ENCODE results near the gene BRME1. TPM values are rescaled to one million over a fixed set of nuclear protein-coding genes. Genes with fewer than 3 reads are reported as not detected.

Gene BRME1
- total and polyA plus RNA-seq, 2 of the 13 experiments (the other 11 are each of a cell fraction or from before 2014, with no cell fraction given), result 0.74 to 1.5 TPM

GRCh38 chr19:13849991-13850909, 55.7 kb downstream of the BRME1 start (continued):
- TF ChIP-seq ZNF205 (CRISPR knock-in tag; IDR thresholded peaks at IDR 0.05) (no peak), ZBTB7B (CRISPR knock-in tag; IDR thresholded peaks at IDR 0.05) (no peak), ZNF766 (CRISPR knock-in tag; IDR thresholded peaks at IDR 0.05; ENCODE audit: borderline replicate concordance) (no peak), NFATC3 (CRISPR knock-in tag; IDR thresholded peaks at IDR 0.05) (no peak), RFXANK (CRISPR knock-in tag; IDR thresholded peaks at IDR 0.05) (no peak), MED8 (CRISPR knock-in tag; IDR thresholded peaks at IDR 0.05; ENCODE audit: insufficient replicate concordance) (no peak), ZBTB20 (CRISPR knock-in tag; IDR thresholded peaks at IDR 0.05; ENCODE audit: borderline replicate concordance, low read depth) (no peak), ZNF317 (CRISPR knock-in tag; IDR thresholded peaks at IDR 0.05) (no peak), ZNF556 (CRISPR knock-in tag; IDR thresholded peaks at IDR 0.05; ENCODE audit: borderline replicate concordance) (no peak), SNAPC4 (CRISPR knock-in tag; IDR thresholded peaks at IDR 0.05) (no peak), THAP11 (CRISPR knock-in tag; IDR thresholded peaks at IDR 0.05) (peak; percentile 10; the same call in 1 of the 2 replicates), ZBTB33 (CRISPR knock-in tag; IDR thresholded peaks at IDR 0.05) (peak; percentile 22; the same call in 1 of the 2 replicates), TOE1 (CRISPR knock-in tag; IDR thresholded peaks at IDR 0.05) (no peak), ZNF616 (CRISPR knock-in tag; IDR thresholded peaks at IDR 0.05; ENCODE audit: low read depth) (no peak), ZNF777 (CRISPR knock-in tag; IDR thresholded peaks at IDR 0.05) (no peak), ZNF34 (CRISPR knock-in tag; IDR thresholded peaks at IDR 0.05; ENCODE audit: borderline replicate concordance) (no peak), ZNF441 (CRISPR knock-in tag; IDR thresholded peaks at IDR 0.05; ENCODE audit: borderline replicate concordance) (no peak), PLRG1 (conservative IDR thresholded peaks at IDR 0.05) (no peak), HNRNPUL1 (IDR thresholded peaks at IDR 0.05; ENCODE audit: low read depth, low read length) (no peak), FOXJ3 (CRISPR knock-in tag; IDR thresholded peaks at IDR 0.05; ENCODE audit: borderline replicate concordance) (no peak), KLF12 (CRISPR knock-in tag; IDR thresholded peaks at IDR 0.05; ENCODE audit: borderline replicate concordance) (no peak), PREB (CRISPR knock-in tag; IDR thresholded peaks at IDR 0.05) (no peak), ZNF776 (CRISPR knock-in tag; IDR thresholded peaks at IDR 0.05) (no peak), ZNF331 (CRISPR knock-in tag; IDR thresholded peaks at IDR 0.05) (no peak)
